ENCODE measurements around the gene SHMT1.
A peak's percentile ranks its signal among the peaks of the same experiment; 100 is the strongest.
"Not testable (repeated sequence)": the region's sequence is repeated elsewhere in the genome, so short reads cannot be mapped to it uniquely, and the experiment has no call there.

SHMT1 gene

DNA sequence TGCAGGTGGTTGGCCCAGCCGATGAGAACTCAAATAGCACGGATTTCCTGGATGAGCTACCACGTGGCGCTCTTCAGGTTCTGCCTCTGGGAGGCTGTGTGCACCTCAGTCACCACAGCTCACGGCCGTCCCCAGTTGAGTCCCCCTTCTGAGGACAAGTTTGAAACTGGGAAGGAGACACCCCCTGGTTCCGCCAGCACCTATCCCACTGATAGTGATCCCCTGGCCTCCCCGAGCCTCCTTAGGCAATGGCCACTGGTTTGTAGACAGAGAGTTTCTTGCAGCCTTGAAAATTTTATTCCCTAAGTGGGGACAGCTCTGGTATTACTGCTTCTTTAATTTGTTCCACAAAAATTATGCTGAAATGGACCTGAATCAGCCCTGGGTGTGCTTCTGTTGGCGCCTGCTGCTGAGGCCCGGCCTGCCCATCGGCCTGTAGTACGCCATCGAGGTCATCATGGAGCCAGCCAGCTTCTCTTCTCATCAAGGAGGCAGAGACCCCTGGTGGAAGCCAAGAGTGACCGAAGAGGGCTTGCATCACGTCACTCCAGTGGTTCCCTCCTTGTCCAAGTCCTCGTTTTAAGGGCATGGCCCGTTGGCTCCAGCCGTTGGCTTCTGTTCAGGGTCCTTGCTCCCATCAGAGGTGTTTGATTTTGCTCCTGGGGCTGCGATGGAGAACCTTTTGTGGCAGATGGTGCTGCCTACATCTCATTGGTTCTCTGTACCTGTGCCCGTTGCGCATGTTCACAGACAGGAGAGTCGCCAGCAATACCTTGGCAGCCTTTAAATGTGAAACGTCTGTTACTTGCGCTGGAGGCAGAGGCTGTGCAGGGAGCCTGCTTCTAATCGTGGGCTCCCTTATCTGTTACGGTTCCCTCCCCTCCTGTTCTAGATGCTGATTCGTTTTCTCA is 39.0 kb downstream of the SHMT1 start:
- DNase-seq: no peak

DNA sequence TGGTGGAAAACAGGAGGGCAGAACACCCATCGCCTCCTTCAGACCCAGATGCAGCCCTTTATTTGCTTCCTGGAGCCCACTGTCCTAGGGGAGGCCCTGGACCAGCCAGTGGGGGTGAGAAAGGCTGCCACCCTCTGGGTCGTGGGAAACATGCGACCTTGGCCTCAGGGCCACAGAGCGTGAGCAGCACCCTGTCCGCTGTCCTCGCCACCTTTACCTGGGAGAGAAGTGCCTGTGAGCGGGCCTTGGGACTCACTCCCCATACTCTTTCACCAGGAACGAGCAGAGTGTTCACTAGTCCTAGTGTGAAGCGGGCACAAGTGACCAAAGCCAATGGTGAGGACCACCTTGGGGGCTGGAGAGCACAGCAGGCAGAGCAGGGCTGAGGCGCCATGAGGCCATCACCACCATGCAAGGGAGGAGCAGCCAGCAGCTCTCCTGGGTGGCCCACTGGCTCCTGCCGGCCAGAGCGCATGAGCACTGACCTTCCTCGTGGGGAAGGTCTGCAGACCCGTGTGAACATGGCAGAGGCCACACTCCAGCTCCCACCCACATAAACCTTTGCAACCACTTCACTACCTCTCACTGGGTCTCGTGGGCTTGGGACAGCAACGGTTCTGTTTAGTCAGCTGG is 39.7 kb downstream of the SHMT1 start:
- no peak for DNase-seq

DNA sequence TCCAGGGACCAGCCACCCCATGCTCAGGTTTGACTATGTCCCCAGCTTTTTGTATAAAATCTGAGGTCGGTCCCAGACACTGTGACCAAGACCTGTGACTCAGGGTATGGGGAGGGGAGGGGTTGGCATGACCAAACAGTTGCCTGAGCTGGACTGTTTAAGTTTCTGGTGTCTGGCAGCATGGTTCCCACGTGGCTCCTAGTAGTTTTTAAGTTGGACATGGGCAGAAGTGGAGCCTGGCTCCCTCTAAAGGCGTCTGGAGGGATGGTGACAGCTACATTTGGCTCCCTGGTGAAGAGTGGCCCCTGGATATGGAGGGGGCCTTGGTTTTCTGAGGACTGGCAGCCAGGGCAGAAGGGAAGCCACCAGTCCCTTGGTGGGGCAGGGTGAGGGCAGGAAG is 40.3 kb downstream of the SHMT1 start:
- no peak for DNase-seq

DNA sequence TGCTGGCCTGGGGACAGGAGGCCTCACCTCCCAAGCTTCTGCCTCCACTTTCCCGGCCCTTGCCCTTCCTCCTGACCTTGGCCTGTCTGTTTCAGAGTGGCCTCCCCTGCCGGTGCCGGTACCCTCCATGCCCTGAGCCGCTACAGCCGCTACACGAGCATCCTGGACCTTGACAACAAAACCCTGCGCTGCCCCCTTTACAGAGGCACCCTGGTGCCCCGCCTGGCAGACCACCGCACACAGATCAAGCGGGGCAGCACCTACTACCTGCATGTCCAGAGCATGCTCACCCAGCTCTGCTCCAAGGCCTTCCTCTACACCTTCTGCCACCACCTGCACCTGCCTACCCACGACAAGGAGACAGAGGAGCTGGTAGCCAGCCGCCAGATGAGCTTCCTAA is 40.8 kb downstream of the SHMT1 start:
- no peak for DNase-seq

DNA sequence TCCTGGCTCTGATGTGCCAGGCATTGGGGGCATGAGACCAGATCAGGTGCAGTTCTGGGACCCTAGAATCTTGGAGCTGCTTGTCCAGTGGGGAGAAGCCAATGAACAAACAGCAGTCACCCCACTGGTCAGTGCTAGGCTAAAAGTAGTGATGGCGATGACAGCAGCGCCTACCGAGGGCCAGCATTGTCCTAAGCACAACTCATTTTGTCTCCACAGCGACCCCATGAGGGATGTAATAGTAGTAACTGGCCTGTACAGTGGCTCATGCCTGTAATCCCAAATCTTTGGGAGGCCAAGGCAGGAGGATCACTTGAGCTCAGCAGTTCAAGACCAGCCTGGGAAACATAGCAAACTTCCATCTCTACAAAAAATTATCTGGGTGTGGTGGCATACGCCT is 42.0 kb downstream of the SHMT1 start:
- DNase-seq: no peak

DNA sequence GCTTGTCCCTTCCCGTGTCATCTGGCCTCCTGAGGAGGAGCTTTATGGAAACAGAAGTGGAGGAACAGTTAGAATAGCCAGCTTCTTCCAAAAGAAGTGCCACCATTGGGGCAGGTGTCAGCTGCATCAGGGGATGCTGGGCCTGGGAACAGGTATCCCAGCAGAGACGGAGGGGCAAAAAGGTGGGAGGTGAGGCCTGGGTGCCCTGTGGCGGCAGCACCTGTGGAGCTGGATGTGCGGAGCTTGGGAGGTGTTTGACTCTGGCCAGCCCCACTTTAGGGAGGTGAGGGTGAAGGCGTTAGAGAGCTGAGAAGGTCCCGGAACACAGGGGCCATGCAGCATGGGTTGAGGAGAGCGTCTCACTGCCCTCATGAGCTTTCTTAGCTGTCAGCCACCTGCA is 43.0 kb downstream of the SHMT1 start:
- no peak for DNase-seq

DNA sequence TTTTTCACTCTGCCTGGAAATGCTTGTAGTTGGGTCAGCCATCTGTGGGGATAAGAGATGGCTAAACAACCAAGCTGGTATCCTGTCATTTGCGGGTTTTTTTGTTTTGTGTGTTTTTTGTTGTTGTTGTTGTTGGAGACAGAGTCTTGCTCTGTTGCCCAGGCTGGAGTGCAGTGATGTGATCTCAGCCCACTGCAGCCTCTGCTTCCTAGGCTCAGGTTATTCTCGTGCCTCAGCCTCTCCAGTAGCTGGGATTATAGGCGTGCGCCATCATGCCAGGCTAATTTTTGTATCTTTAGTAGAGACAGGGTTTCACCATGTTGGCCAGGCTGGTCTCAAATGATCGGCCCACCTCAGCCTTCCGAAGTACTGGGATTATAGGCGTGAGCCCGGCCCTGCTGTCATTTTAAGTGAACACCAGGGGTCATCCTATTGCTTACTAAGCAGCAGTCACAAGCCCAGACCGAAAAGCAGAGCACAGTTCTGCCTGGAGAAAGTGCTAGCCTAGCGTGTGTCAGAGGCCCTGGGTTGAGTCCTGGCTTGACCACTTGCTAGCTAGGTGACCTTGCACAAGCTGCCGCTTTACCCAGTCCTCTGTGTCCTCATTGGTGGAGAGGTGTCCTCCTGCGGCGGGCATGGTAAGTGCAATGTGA is 43.6 kb downstream of the SHMT1 start:
- DNase-seq: peak; percentile 1

DNA sequence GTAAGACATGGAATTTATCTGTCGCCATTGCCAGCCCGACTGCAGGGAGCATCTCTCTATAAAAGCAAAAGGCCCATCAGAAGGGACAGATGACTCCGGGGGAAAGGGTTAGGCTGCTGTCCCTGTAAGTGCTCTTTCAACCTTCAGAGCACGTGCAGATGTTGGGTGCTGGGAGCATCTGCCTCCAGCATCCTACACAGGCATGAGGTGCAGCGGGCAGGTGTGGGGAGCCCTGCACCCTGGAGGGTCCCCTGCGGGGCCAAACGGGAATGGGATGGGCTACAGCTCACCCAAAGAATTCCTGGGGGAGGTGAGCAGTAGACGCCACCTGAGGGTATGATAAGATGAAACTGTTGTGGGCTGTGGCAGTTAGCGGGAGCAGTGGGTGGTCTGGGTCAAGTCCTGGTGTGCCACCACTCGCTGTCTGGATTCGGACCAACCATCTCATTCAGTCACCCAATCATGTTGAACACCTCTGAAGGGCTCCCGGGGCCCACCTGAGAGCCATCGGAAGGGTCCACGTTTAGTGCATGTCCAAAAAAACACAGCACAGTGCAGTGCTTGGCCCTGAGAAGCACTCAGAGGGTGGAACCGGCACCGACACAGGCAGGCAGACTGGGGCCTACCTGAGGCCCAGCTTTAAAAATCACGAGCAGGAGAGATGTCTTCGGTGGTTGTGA is 44.4 kb downstream of the SHMT1 start:
- DNase-seq: no peak

DNA sequence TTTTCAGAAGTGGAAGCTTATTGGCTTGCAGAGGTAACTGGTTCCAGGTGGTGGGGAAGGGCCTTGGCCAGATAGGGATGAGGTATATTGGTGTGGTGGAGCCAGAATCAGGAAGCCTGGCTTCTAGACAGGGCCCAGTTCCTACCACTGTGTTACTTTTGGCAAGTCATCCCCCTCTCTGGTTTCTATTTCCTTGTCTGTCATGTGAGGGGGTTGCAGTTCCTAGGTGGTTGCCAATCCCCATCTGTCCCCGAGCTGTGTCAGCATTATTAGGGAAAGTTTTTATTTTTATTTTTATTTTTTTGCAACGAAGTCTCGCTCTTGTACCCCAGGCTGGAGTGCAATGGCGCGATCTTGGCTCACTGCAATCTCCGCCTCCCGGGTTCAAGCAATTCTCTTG is 45.2 kb downstream of the SHMT1 start:
- no peak for DNase-seq

DNA sequence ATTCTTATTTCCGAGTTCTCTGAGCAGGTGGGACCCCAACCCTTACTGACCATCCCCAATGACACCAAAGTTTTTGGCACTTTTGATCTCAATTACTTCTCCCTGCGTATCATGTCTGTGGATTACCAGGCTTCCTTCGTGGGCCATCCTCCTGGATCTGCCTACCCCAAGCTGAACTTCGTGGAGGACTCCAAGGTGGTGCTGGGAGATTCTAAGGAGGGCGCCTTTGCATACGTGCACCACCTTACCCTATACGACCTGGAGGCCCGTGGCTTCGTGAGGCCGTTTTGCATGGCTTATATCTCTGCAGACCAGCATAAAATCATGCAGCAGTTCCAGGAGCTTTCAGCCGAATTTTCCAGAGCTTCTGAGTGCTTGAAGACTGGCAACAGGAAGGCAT is 47.4 kb downstream of the SHMT1 start:
- DNase-seq: no peak

DNA sequence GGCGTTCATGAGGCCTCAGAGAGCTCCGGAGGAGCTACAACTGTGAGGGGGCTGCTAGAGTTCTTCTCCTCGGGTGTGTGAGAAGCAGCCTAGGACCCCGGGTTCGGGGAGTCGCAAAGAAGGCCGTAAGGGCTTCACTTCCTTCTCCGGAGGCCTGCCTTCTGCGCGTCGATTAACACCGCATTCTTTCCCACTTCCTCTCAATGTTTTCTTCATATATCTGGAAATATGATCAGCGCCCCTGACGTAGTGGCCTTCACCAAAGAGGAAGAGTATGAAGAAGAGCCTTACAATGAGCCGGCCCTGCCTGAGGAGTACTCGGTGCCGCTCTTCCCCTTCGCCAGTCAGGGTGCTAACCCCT is 47.8 kb downstream of the SHMT1 start:
- no peak for DNase-seq

DNA sequence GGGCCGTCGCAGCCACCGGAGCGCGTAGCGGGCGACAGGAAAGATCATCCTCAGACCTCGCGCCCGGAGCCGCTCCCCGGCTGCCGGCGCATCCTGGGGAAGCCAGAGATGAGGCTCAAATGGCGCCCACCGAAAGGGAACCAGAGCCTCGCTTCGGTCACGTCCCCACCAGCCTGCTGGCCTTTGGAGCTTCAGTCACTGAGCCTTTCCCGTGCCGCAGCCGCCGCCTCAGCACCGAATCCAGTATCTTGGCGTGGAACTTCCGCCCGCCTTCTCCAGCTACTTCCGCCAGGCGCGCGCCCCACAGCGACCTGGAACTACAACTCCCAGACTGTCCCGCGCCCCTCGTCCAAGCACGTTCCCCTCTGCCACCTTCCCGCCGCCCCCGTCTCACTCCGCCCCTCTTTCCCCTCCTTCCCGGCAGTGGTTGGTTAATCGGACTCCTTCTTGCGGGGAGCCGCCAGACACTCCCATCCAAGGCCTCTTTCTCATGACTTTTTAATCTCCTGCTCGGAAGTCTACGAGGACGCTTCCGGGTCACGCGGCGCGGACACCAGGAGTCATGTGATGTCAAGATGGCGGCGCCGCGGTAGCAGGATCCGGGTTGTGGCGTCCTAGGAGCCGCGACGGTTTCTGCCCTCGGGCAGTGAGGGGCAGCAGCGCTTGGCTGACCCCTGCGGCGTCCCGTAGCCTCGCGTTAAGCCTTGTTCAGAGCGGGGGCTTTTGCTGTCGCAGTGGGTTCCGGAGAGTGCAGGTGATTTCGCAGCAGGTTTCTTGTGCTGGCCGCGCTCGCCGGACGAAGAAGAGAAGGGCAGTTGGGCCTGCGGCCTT is 48.4 kb downstream of the SHMT1 start, which contains the start of the genes SMCR8 and TOP3A:
Gene SMCR8 (plus strand): TSS at position 563 of the 831 bp plus-strand sequence. CDS start 497 bp downstream, outside the sequence.
Gene TOP3A (minus strand): TSS at position 264 of the 831 bp plus-strand sequence. CDS start 216 bp downstream, at position 48.
- DNase-seq: peak; percentile 94

DNA sequence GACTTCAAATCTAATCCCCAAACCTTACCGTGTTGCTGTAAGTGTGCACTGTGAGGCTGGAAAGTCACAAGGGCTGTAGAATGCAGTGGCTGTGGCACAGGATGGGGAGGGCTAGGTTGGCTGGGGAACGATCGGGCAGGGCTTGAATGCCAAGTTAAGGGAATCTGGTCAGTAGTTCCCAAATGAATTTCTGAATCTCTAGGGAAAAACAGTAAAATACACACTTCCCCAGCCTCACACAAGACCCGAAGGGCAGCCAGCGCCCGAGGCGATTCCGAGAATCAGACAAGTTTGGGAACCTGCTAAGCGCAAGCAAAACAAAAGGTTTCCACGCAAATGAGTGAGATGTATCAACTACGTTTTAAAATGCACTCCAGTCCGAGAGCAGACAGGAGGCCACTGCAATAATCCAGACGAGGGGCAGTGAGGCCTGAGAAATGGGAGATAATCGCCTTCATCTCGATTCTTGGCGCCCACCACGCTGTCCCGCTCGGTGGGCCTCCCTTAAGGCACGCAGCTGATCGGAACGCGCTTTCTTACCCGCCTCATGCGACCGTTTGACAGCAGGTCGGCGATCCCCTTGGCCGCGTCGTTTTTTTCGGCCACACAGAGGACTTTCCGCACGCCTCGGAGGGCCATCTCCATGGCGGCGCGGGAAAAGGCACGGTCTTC is 49.2 kb downstream of the SHMT1 start:
- no peak for DNase-seq

DNA sequence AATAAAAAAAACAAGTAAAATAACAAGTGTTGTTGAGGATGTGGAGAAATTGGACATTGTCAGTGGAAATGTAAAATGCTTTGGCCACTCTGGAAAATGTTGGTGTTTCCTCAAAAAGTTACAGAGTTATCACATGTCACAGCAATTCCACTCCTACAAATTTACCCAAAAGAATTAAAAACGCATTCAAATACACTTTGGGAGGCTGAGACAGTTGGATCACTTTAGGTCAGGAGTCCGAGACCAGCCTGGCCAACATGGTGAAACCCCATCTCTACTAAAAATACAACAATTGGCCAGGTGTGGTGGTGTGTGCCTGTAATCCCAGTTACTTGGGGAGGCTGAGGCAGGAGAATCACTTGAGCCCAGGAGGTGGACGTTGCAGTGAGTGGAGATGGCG is 54.1 kb downstream of the SHMT1 start:
- no peak for DNase-seq

DNA sequence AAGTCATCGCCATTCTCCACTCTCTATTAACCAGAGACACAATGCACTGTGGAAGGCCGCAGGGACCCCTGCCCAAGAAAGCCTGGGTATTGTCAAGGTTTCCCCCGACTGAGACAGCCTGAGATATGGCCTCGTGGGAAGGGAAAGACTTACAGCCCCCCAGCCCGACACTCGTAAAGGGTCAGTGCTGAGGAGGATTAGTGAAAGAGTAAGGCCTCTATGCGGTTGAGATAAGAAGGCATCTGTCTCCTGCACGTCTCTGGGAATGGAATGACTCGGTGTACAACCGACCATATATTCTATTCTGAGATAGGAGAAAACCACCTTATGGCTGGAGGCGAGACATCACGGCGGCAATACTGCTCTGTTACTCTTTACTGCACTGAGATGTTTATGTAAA is 60.1 kb downstream of the SHMT1 start:
- not testable (repeated sequence) for DNase-seq

DNA sequence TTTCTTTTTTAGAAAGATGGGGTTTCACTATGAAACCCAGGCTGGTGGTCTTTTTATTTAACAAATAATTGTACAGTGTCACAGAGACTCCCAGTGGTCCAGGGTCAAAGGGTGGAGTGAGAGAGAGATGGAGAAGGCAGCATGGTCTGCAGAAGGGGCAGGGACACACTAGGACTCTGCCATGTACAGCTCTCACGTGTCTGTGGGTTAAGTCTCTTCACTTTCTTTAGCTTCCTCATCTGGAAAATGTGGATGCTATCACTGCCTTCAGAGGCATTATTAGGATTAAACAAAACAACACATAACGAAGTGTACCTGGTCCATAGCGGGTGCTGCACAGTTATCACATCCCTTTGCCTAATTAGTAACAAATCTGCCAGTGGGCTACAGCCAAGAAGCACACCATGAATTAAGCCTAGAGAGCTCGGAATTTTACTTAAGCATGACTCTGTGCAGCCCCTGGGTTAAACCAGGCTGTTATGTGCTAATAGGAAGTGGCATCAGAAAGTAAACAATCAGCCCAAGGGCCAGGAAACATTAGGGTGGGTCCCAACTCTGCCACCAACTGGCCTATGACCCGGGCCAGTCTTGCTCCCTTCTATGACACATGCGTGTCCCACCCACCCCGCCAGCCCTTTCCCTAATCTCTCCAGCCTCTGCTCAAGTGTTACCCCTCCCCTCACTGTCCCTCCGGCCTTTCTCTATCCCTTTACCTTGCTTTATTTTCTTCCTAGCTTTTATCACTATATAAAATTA is 62.4 kb downstream of the SHMT1 start:
- DNase-seq: no peak

DNA sequence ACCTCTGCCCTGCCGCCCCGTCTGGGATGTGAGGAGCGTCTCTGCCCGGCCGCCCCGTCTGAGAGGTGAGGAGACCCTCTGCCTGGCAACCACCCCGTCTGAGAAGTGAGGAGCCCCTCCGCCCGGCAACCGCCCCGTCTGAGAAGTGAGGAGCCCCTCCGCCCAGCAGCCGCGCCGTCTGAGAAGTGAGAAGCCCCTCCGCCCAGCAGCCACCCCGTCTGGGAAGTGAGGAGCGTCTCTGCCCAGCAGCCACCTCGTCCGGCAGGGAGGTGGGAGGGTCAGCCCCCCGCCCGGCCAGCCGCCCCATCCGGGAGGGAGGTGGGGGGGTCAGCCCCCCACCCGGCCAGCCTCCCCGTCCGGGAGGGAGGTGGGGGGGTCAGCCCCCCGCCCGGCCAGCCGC is 65.3 kb downstream of the SHMT1 start:
- DNase-seq: not testable (repeated sequence)

DNA sequence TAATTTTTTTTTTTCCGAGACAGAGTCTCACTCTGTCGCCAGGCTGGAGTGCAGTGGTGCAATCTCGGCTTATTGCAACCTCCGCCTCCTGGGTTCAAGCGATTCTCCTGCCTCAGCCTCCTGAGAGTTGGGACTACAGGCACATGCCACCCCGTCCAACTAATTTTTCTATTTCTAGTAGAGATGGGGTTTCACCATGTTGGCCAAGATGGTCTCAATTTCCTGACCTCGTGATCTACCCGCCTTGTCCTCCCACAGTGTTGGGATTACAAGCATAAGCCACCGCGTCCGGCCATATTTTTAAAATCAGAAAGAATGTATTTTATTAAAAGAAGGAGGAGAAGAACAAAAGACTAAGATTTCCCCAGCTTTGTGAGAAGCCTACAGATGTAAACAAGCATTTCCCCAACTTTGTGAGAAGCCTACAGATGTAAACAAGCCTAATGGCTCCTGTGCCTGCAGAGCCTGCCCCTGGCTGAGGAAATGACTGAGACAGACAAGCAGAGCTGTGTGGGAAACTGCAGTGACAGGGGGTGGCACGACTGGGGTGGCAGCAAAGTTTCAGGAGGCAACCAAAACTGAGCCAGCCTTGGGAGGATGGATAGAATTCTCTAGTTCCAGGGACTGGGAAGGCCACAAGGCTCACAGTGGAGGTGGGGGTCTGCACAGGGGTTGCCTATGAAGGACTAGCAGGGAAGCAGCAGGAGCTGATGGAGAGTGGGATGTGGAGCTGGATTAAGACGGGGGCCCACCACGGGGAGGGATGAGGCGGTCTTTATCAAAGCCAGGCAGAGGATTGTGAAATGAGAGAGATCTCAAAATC is 71.4 kb downstream of the SHMT1 start:
- DNase-seq: no peak

DNA sequence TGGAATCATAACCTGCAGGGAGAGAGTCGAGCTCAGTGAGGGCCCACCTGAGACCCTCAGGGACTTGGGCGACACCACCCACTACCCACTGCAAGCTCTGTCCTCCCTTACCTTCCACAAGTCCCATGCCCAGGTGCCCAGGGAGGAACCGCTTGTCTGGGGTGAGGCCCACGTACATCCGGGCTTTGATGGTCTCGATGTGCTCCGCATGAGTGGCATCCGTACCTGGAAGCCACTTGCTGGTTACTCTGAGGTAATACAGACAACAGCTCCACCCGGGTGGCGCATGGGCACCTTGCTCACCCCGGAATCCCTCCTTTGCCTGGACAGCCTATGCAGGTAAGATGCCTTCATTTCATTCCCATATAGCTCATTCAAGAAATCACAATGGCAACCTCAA is 78.1 kb downstream of the SHMT1 start:
- DNase-seq: no peak

DNA sequence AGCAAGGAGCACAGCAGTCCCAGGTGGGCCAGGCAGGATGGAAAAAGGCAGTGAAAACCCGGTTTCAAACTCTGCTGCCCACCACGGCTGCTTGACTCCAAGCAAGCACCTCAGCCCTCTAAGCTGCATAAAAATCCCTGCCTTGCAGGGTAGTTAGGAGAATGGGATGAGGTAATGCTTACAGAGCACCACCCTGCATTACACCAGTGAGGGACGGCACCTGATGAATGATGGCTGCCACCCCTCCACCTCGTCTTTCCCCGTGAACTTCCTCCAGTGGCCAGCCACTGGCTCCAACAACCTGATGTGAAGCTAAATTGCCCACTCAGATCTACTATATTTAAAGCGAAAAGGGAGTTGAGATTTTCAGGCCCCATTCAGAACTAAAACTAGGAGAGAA is 81.6 kb downstream of the SHMT1 start:
- no peak for DNase-seq
